Activated naive CD4-positive, alpha-beta T cell treated with anti-CD3 and anti-CD28 coated beads, Interleukin-2, amount 50 U/mL, for 24 hours (primary cell): Measurements from ENCODE around the gene SMIM24.

Experiments used
- H3K27ac Mint-ChIP-seq: one replicate; pipeline ENCODE4 v1.8.0; 2021; ENCODE audit warnings: mild to moderate bottlenecking, mixed read lengths
- H3K27me3 Mint-ChIP-seq: one replicate; pipeline ENCODE4 v1.8.0; 2021; ENCODE audit warnings: mixed read lengths
- H3K36me3 Mint-ChIP-seq: one replicate; pipeline ENCODE4 v1.8.0; 2021; ENCODE audit warnings: mixed read lengths
- H3K4me1 Mint-ChIP-seq: one replicate; pipeline ENCODE4 v1.8.0; 2021; ENCODE audit warnings: mixed read lengths
- H3K4me3 Mint-ChIP-seq: one replicate; pipeline ENCODE4 v1.8.0; 2021; ENCODE audit warnings: mild to moderate bottlenecking, mixed read lengths
- H3K9me3 Mint-ChIP-seq: one replicate; pipeline ENCODE4 v1.8.0; 2021; ENCODE audit warnings: mixed read lengths

Gene SMIM24

GRCh38 chr19:3506384-3507340 is 26.3 kb upstream of the SMIM24 start:
- Mint-ChIP-seq H3K9me3 (no peaks in the 10 kb centered on the region), H3K27ac (peak overlapping the region; percentile 77), H3K4me1 (peaks cover 48% of the 10 kb centered on the region), H3K4me3 (peak overlapping the region; percentile 89), H3K27me3 (no peaks in the 10 kb centered on the region), H3K36me3 (peaks cover 4% of the 10 kb centered on the region)

- H3K9me3 Mint-ChIP-seq, result no peaks in the 10 kb centered on the region
- H3K4me1 Mint-ChIP-seq, result peaks cover 47% of the 10 kb centered on the region
- peaks cover 4% of the 10 kb centered on the region for H3K36me3 Mint-ChIP-seq
- no peaks in the 10 kb centered on the region for H3K27me3 Mint-ChIP-seq
- peak within 1 kb of the TSS; percentile 93 for H3K27ac Mint-ChIP-seq
- peak within 1 kb of the TSS; percentile 89 for H3K4me3 Mint-ChIP-seq
These were observed 25.5 kb upstream of the SMIM24 start, which contains the start of gene FZR1 for GRCh38 chr19:3505598-3506383. Gene FZR1, plus strand, starts transcription at chr19:3506311. Its CDS starts 16,679 bp downstream, at chr19:3522990.

GRCh38 chr19:3504735-3505134 is 24.4 kb upstream of the SMIM24 start:
- H3K27me3 Mint-ChIP-seq, result no peaks in the 10 kb centered on the region
- H3K4me1 Mint-ChIP-seq, result peaks cover 45% of the 10 kb centered on the region
- H3K27ac Mint-ChIP-seq, result peak overlapping the region; percentile 35
- H3K4me3 Mint-ChIP-seq, result no peak overlapping the region
- H3K9me3 Mint-ChIP-seq, result no peaks in the 10 kb centered on the region
- H3K36me3 Mint-ChIP-seq, result peaks cover 4% of the 10 kb centered on the region

DNA sequence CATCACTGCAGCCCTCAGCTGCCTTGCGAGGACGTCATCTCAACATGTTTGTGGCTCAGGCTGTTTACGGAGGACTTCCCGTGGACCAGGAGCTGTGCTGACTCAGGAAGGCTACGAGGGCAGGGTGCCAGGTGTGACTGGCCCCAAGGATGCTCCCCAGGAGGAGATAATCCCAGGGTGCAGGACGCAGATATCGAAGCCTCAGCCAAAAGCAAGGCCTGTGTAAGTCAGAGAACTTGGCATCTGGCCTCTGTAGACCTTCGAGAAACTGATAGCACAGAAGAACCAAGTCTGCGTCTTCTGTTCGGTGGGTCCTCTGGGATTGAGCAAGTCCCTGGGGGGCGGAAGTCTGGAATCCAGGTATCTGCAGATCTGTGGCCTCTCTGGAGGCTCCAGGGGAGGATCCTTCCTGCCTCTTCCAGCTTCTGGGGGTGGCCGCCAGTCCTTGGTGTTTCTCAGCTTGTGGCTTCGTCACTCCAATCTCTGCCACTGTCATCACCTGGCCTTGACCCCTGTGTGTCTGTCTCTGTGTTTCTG is 22.8 kb upstream of the SMIM24 start:
- Mint-ChIP-seq H3K4me1 (peaks cover 40% of the 10 kb centered on the region), H3K27ac (no peak overlapping the region), H3K9me3 (no peaks in the 10 kb centered on the region), H3K27me3 (no peaks in the 10 kb centered on the region), H3K36me3 (no peaks in the 10 kb centered on the region), H3K4me3 (no peak overlapping the region)

- H3K27ac Mint-ChIP-seq, result no peak overlapping the region
- no peaks in the 10 kb centered on the region for H3K9me3 Mint-ChIP-seq
- H3K4me1 Mint-ChIP-seq, result peaks cover 40% of the 10 kb centered on the region
- H3K4me3 Mint-ChIP-seq, result no peak overlapping the region
- peaks cover 4% of the 10 kb centered on the region for H3K36me3 Mint-ChIP-seq
- no peaks in the 10 kb centered on the region for H3K27me3 Mint-ChIP-seq
These were observed 21.5 kb upstream of the SMIM24 start for GRCh38 chr19:3501780-3502179.

- Mint-ChIP-seq H3K9me3 (no peaks in the 10 kb centered on the region), H3K27me3 (no peaks in the 10 kb centered on the region), H3K4me3 (peak within 1 kb of the TSS; percentile 96), H3K27ac (peak within 1 kb of the TSS; percentile 99), H3K4me1 (peaks cover 36% of the 10 kb centered on the region), H3K36me3 (peaks cover 5% of the 10 kb centered on the region)
These were observed 20.2 kb upstream of the SMIM24 start, which contains the start of gene DOHH for GRCh38 chr19:3500429-3501101. Gene DOHH, minus strand, starts transcription at chr19:3500674. Its CDS starts 3,860 bp downstream, at chr19:3496814.

GRCh38 chr19:3499738-3500428 is 19.6 kb upstream of the SMIM24 start:
- H3K9me3 Mint-ChIP-seq, result no peaks in the 10 kb centered on the region
- peaks cover 9% of the 10 kb centered on the region for H3K36me3 Mint-ChIP-seq
- H3K27me3 Mint-ChIP-seq, result no peaks in the 10 kb centered on the region
- peak overlapping the region; percentile 96 for H3K4me3 Mint-ChIP-seq
- peaks cover 34% of the 10 kb centered on the region for H3K4me1 Mint-ChIP-seq
- peak overlapping the region; percentile 55 for H3K27ac Mint-ChIP-seq

DNA sequence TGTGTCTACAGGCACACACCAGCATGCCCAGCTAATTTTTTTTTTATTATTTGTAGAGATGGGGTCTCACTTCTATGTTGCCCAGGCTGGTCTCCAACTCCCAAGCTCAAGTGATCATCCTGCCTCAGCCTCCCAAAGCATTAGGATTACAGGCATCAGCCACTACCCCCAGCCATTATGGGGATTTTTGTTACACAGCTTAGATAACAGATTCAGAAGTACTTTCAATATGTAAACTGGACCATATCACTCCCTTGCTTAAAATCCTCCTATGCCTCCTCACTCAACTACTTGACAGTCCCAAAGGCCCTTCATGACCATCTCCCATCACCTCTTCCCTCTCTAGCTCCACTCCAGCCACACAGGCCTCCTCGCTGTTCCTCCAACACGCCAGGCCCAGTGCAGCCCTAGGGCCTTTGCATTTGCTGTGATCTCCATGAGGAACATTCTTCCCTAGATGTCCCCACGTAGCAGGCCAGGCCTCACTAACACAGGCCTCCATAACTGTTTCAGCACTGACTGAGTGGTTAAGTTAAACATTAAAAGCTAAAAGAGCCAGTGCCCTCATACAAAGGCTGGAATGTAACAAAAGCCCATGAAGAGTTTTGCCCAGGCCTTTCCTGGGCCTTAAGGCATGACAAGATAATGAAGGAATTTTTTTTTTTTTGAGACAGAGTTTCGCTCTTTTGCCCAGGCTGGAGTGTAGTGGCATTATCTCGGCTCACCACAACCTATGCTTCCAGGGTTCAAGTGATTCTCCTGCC is 17.6 kb upstream of the SMIM24 start:
- Mint-ChIP-seq H3K4me3 (no peak overlapping the region), H3K9me3 (no peaks in the 10 kb centered on the region), H3K27ac (no peak overlapping the region), H3K27me3 (no peaks in the 10 kb centered on the region), H3K4me1 (peaks cover 33% of the 10 kb centered on the region), H3K36me3 (peaks cover 10% of the 10 kb centered on the region)

- Mint-ChIP-seq H3K4me3 (no peak overlapping the region), H3K9me3 (no peaks in the 10 kb centered on the region), H3K4me1 (peaks cover 37% of the 10 kb centered on the region), H3K27ac (no peak overlapping the region), H3K36me3 (peaks cover 13% of the 10 kb centered on the region), H3K27me3 (no peaks in the 10 kb centered on the region)
These were observed 16.3 kb upstream of the SMIM24 start for GRCh38 chr19:3496392-3497273.

- Mint-ChIP-seq H3K27ac (no peak overlapping the region), H3K4me1 (peaks cover 28% of the 10 kb centered on the region), H3K9me3 (no peaks in the 10 kb centered on the region), H3K36me3 (peaks cover 13% of the 10 kb centered on the region), H3K4me3 (peak overlapping the region; percentile 5), H3K27me3 (no peaks in the 10 kb centered on the region)
These were observed 14.2 kb upstream of the SMIM24 start for GRCh38 chr19:3494559-3494958.

DNA sequence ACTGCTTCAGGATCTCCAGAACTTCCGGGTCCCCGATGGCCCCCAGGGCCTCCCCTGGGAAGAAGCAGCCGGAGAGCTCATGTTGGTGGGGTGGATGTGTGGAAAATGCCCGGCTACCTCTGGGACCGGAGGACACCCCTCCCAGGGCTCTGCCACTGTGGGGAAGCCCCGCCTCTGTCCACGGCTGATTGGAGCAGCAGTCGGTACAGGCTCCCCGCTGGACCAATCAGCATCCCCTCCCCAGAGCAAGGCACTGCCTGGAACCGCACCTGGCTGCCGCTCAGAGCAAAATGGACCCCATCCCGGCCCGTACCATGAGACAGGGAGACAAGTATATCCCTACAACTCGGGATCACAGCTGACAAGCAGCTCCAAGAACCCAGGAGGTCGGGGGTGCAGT is 13.7 kb upstream of the SMIM24 start:
- no peak overlapping the region for H3K4me3 Mint-ChIP-seq
- H3K4me1 Mint-ChIP-seq, result peaks cover 25% of the 10 kb centered on the region
- H3K36me3 Mint-ChIP-seq, result peaks cover 13% of the 10 kb centered on the region
- H3K27ac Mint-ChIP-seq, result no peak overlapping the region
- no peaks in the 10 kb centered on the region for H3K9me3 Mint-ChIP-seq
- no peaks in the 10 kb centered on the region for H3K27me3 Mint-ChIP-seq

- Mint-ChIP-seq H3K9me3 (no peaks in the 10 kb centered on the region), H3K4me1 (peaks cover 21% of the 10 kb centered on the region), H3K27me3 (no peaks in the 10 kb centered on the region), H3K27ac (no peak overlapping the region), H3K36me3 (peaks cover 13% of the 10 kb centered on the region), H3K4me3 (no peak overlapping the region)
These were observed 13.3 kb upstream of the SMIM24 start for GRCh38 chr19:3493651-3494050.

GRCh38 chr19:3492919-3493318 is 12.6 kb upstream of the SMIM24 start:
- Mint-ChIP-seq H3K36me3 (peaks cover 13% of the 10 kb centered on the region), H3K4me3 (no peak overlapping the region), H3K27me3 (no peaks in the 10 kb centered on the region), H3K4me1 (peaks cover 17% of the 10 kb centered on the region), H3K27ac (no peak overlapping the region), H3K9me3 (no peaks in the 10 kb centered on the region)
